ENCODE data around the gene ANKRD29. TPM values are rescaled to one million over a fixed set of nuclear protein-coding genes. Genes with fewer than 3 reads are reported as not detected.

Gene ANKRD29
- total RNA-seq, 1 donor from 2014 or later: not detected

- TF ChIP-seq CTCF (IDR thresholded peaks at IDR 0.05; ENCODE audit: partially characterized antibody, unreplicated experiment): no peak
- Mint-ChIP-seq H3K36me3 (ENCODE audit: unreplicated experiment) (no peaks in the 10 kb centered on the region), H3K27me3 (ENCODE audit: unreplicated experiment) (peaks cover 5% of the 10 kb centered on the region), H3K4me1 (ENCODE audit: low read depth, unreplicated experiment) (peaks cover 2% of the 10 kb centered on the region), H3K4me3 (ENCODE audit: unreplicated experiment) (no peak overlapping the region), H3K27ac (ENCODE audit: unreplicated experiment) (no peak overlapping the region), H3K9me3 (ENCODE audit: unreplicated experiment) (peaks cover 1% of the 10 kb centered on the region)
- no peak for DNase-seq
Measured at GRCh38 chr18:23652232-23652631, 10.5 kb downstream of the ANKRD29 start.

- TF ChIP-seq CTCF (IDR thresholded peaks at IDR 0.05; ENCODE audit: partially characterized antibody, unreplicated experiment): no peak
- peaks cover 2% of the 10 kb centered on the region for H3K4me1 Mint-ChIP-seq (ENCODE audit: low read depth, unreplicated experiment)
- no peak overlapping the region for H3K4me3 Mint-ChIP-seq (ENCODE audit: unreplicated experiment)
- peaks cover 1% of the 10 kb centered on the region for H3K27me3 Mint-ChIP-seq (ENCODE audit: unreplicated experiment)
- no peak overlapping the region for H3K27ac Mint-ChIP-seq (ENCODE audit: unreplicated experiment)
- no peaks in the 10 kb centered on the region for H3K36me3 Mint-ChIP-seq (ENCODE audit: unreplicated experiment)
- H3K9me3 Mint-ChIP-seq (ENCODE audit: unreplicated experiment): peaks cover 1% of the 10 kb centered on the region
- no peak for DNase-seq
Measured at GRCh38 chr18:23650968-23651927, 11.5 kb downstream of the ANKRD29 start.

- TF ChIP-seq CTCF (IDR thresholded peaks at IDR 0.05; ENCODE audit: partially characterized antibody, unreplicated experiment): no peak
- Mint-ChIP-seq H3K27ac (ENCODE audit: unreplicated experiment) (no peak overlapping the region), H3K27me3 (ENCODE audit: unreplicated experiment) (peaks cover 1% of the 10 kb centered on the region), H3K4me1 (ENCODE audit: low read depth, unreplicated experiment) (peaks cover 2% of the 10 kb centered on the region), H3K9me3 (ENCODE audit: unreplicated experiment) (peaks cover 1% of the 10 kb centered on the region), H3K4me3 (ENCODE audit: unreplicated experiment) (no peak overlapping the region), H3K36me3 (ENCODE audit: unreplicated experiment) (no peaks in the 10 kb centered on the region)
- no peak for DNase-seq
Measured at GRCh38 chr18:23648940-23649607, 13.6 kb downstream of the ANKRD29 start.

GRCh38 chr18:23648456-23648855 is 14.3 kb downstream of the ANKRD29 start:
- TF ChIP-seq CTCF (IDR thresholded peaks at IDR 0.05; ENCODE audit: partially characterized antibody, unreplicated experiment): no peak
- peaks cover 1% of the 10 kb centered on the region for H3K27me3 Mint-ChIP-seq (ENCODE audit: unreplicated experiment)
- peaks cover 2% of the 10 kb centered on the region for H3K4me1 Mint-ChIP-seq (ENCODE audit: low read depth, unreplicated experiment)
- no peak for DNase-seq
- H3K36me3 Mint-ChIP-seq (ENCODE audit: unreplicated experiment): no peaks in the 10 kb centered on the region
- H3K9me3 Mint-ChIP-seq (ENCODE audit: unreplicated experiment): peaks cover 1% of the 10 kb centered on the region
- no peak overlapping the region for H3K27ac Mint-ChIP-seq (ENCODE audit: unreplicated experiment)
- H3K4me3 Mint-ChIP-seq (ENCODE audit: unreplicated experiment): no peak overlapping the region

- Mint-ChIP-seq H3K36me3 (ENCODE audit: unreplicated experiment) (peaks cover 4% of the 10 kb centered on the region), H3K4me3 (ENCODE audit: unreplicated experiment) (no peak overlapping the region), H3K27me3 (ENCODE audit: unreplicated experiment) (peaks cover 1% of the 10 kb centered on the region), H3K4me1 (ENCODE audit: low read depth, unreplicated experiment) (peaks cover 2% of the 10 kb centered on the region), H3K27ac (ENCODE audit: unreplicated experiment) (no peak overlapping the region), H3K9me3 (ENCODE audit: unreplicated experiment) (peaks cover 1% of the 10 kb centered on the region)
- no peak for DNase-seq
- TF ChIP-seq CTCF (IDR thresholded peaks at IDR 0.05; ENCODE audit: partially characterized antibody, unreplicated experiment): no peak
Measured at GRCh38 chr18:23646282-23646681, 16.4 kb downstream of the ANKRD29 start.
